IMR-90 (cell line): ENCODE results near the gene ADD1. TPM values are rescaled to one million over a fixed set of nuclear protein-coding genes. Genes with fewer than 3 reads are reported as not detected.

Experiments used
- ATAC-seq: fragments of 200-7000 bp; cut with Tn5 transposase; 2 replicates; pipeline ENCODE4 v1.9.1; 2020; ENCODE audit warnings: low read depth, mild to moderate bottlenecking, moderate library complexity
- BruUV-seq: library from RNA; stranded (reverse); fragments of 400-500 nt; replicated peaks from 2 replicates; lab custom pipeline; 2021; lab: Mats Ljungman, UMichigan
- CTCF ChIA-PET: fragments of 300-600 bp; formaldehyde crosslinking; extraction: SDS; loops from one replicate; lab custom pipeline; 2021; ENCODE audit warnings: antibody characterized with exemption; lab: Yijun Ruan, JAX
- POLR2A ChIA-PET: fragments of 300-600 bp; sonication (Branson Sonifier 250); formaldehyde crosslinking; loops from one replicate; lab custom pipeline; 2022; ENCODE audit warnings: antibody characterized with exemption; ENCODE audit not compliant: unreplicated experiment; lab: Charles Lee
- DNase-seq: peaks from one replicate; pipeline ENCODE4 v3.0.0; 2013
- H2AFZ ChIP-seq: replicated peaks from 2 replicates; pipeline ENCODE3; 2013; ENCODE audit warnings: low read length, mild to moderate bottlenecking; ENCODE audit not compliant: poor library complexity
- H2AK5ac ChIP-seq: 2 replicates; pipeline ENCODE4 v1.6.1; 2013; ENCODE audit warnings: low read depth, low read length, inconsistent platforms
- H2AK9ac ChIP-seq: replicated peaks from 2 replicates; pipeline ENCODE3; 2013; ENCODE audit warnings: mild to moderate bottlenecking, low read depth, low read length, moderate library complexity; ENCODE audit not compliant: poor library complexity
- H2BK120ac ChIP-seq: 2 replicates; pipeline ENCODE4 v1.6.1; 2013; ENCODE audit warnings: low read depth, low read length, inconsistent platforms
- H2BK15ac ChIP-seq: 3 replicates; pipeline ENCODE4 v1.6.1; 2013; ENCODE audit warnings: low read depth, low read length, inconsistent platforms
- H2BK20ac ChIP-seq: 2 replicates; pipeline ENCODE4 v1.6.1; 2013; ENCODE audit warnings: low read depth, mild to moderate bottlenecking, inconsistent platforms, low read length, moderate library complexity
- H2BK5ac ChIP-seq: 2 replicates; pipeline ENCODE4 v1.6.1; 2013; ENCODE audit warnings: mild to moderate bottlenecking, low read depth, low read length, inconsistent platforms; ENCODE audit not compliant: poor library complexity, severe bottlenecking
- H3K14ac ChIP-seq: replicated peaks from 2 replicates; pipeline ENCODE4 v1.6.1; 2013; ENCODE audit warnings: low read depth, low read length, inconsistent platforms
- H3K18ac ChIP-seq: 2 replicates; pipeline ENCODE4 v1.6.1; 2013; ENCODE audit warnings: low read depth, low read length, control low read depth
- H3K23ac ChIP-seq: 2 replicates; pipeline ENCODE4 v1.6.1; 2013; ENCODE audit warnings: low read depth, low read length, inconsistent platforms
- H3K27ac ChIP-seq: 2 replicates; pipeline ENCODE4 v1.5.1; 2013; ENCODE audit warnings: mild to moderate bottlenecking, control low read depth, low read length; ENCODE audit not compliant: insufficient read depth
- H3K27me3 ChIP-seq: 2 replicates; pipeline ENCODE4 v1.6.1; 2013; ENCODE audit warnings: low read length; ENCODE audit not compliant: control insufficient read depth, insufficient read depth
- H3K36me3 ChIP-seq: 2 replicates; pipeline ENCODE4 v1.6.1; 2013; ENCODE audit warnings: low read length, mixed read lengths; ENCODE audit not compliant: control insufficient read depth, insufficient read depth
- H3K4ac ChIP-seq: 2 replicates; pipeline ENCODE4 v1.6.1; 2013; ENCODE audit warnings: low read depth, low read length, inconsistent platforms
- H3K4me1 ChIP-seq: 2 replicates; pipeline ENCODE4 v1.6.1; 2013; ENCODE audit warnings: low read length, mixed read lengths; ENCODE audit not compliant: control insufficient read depth, insufficient read depth
- H3K4me2 ChIP-seq: 2 replicates; pipeline ENCODE4 v1.6.1; 2013; ENCODE audit warnings: low read depth, mild to moderate bottlenecking, control low read depth, low read length, moderate library complexity
- H3K4me3 ChIP-seq: 2 replicates; pipeline ENCODE4 v1.5.1; 2013; ENCODE audit warnings: low read depth, mild to moderate bottlenecking, control low read depth, low read length, moderate library complexity; ENCODE audit not compliant: insufficient read depth
- H3K56ac ChIP-seq: 2 replicates; pipeline ENCODE4 v1.6.1; 2013; ENCODE audit warnings: low read length, inconsistent platforms; ENCODE audit not compliant: insufficient read depth; ENCODE audit errors: extremely low read depth
- H3K79me1 ChIP-seq, 2 experiments: 2 replicates each; pipeline ENCODE4 v1.6.1; 2013; ENCODE audit warnings: low read length in 2 of 2, inconsistent platforms in 1 of 2, low read depth in 1 of 2
- H3K9ac ChIP-seq: 2 replicates; pipeline ENCODE4 v1.6.1; 2013; ENCODE audit warnings: low read depth, low read length, control low read depth
- H3K9me1 ChIP-seq: 2 replicates; pipeline ENCODE4 v1.6.1; 2013; ENCODE audit warnings: low read length, inconsistent platforms; ENCODE audit not compliant: insufficient read depth
- H3K9me3 ChIP-seq: 2 replicates; pipeline ENCODE4 v1.6.1; 2013; ENCODE audit warnings: low read length; ENCODE audit not compliant: control insufficient read depth, insufficient read depth
- H4K20me1 ChIP-seq: 2 replicates; pipeline ENCODE4 v1.6.1; 2013; ENCODE audit warnings: low read length, inconsistent platforms; ENCODE audit not compliant: insufficient read depth
- H4K5ac ChIP-seq: 2 replicates; pipeline ENCODE4 v1.6.1; 2013; ENCODE audit warnings: mild to moderate bottlenecking, low read depth, low read length, control low read depth
- H4K8ac ChIP-seq, 2 experiments: 2 replicates each; pipeline ENCODE4 v1.6.1; 2013; ENCODE audit warnings: low read depth in 2 of 2, low read length in 2 of 2, control low read depth in 1 of 2, inconsistent platforms in 1 of 2
- H4K91ac ChIP-seq: 2 replicates; pipeline ENCODE4 v1.6.1; 2013; ENCODE audit warnings: low read depth, low read length, inconsistent platforms; ENCODE audit not compliant: insufficient read depth
- CHD1 ChIP-seq: IDR thresholded peaks from 2 replicates; pipeline ENCODE4 v1.6.1; 2012; ENCODE audit warnings: low read depth, low read length, improper control_type of control experiment
- FOS ChIP-seq: fragments of 150-350 bp; IDR thresholded peaks from 2 replicates; pipeline ENCODE4 v1.6.1; 2016; ENCODE audit warnings: low read depth, low read length
- MAFK ChIP-seq: IDR thresholded peaks from 2 replicates; pipeline ENCODE4 v1.6.1; 2012; ENCODE audit warnings: low read depth, low read length, improper control_type of control experiment
- MAZ ChIP-seq: IDR thresholded peaks from 2 replicates; pipeline ENCODE4 v1.6.1; 2012; ENCODE audit warnings: low read depth, mild to moderate bottlenecking, low read length, improper control_type of control experiment, moderate library complexity, borderline replicate concordance
- MXI1 ChIP-seq: IDR thresholded peaks from 2 replicates; pipeline ENCODE4 v1.6.1; 2012; ENCODE audit warnings: low read depth, mild to moderate bottlenecking, low read length, moderate library complexity, borderline replicate concordance
- NFE2L2 ChIP-seq: fragments of 150-350 bp; IDR thresholded peaks from 2 replicates; pipeline ENCODE4 v1.6.1; 2016; ENCODE audit warnings: low read depth, mild to moderate bottlenecking, low read length
- USF2 ChIP-seq: fragments of 150-350 bp; IDR thresholded peaks from 2 replicates; pipeline ENCODE4 v1.6.1; 2017; ENCODE audit warnings: mild to moderate bottlenecking, antibody characterized with exemption, low read length, low read depth
- WGBS, 2 experiments: methylation state at CpG; one replicate each; pipeline versions ENCODE4 v1.1.5 to v1.1.7; 2013; ENCODE audit warnings: missing lambda C conversion rate in 2 of 2; ENCODE audit not compliant: insufficient read length in 1 of 2; ENCODE audit errors: extremely low coverage in 2 of 2; 5-methylcytosine and 5-hydroxymethylcytosine counted together
- dilution Hi-C: fragments of 300-500 bp; cut with HindIII; formaldehyde crosslinking; loops from one replicate; pipeline ENCODE4 v1.14.3; 2018; ENCODE audit warnings: low sequenced_read_pairs; ENCODE audit not compliant: unreplicated experiment
- in situ Hi-C: fragments of 300-500 bp; cut with MboI; formaldehyde crosslinking; loops from 3 replicates; pipeline ENCODE4 v1.14.3; 2019; ENCODE audit warnings: low sequenced_read_pairs, inconsistent platforms, mixed read lengths
- intact Hi-C: fragments of 100-400 bp; cut with micrococcal nuclease; formaldehyde crosslinking; loops from 2 replicates; pipeline ENCODE4 v1.10.0; 2022
- polyA plus RNA-seq, 3 experiments: library from polyadenylated mRNA; depleted of rRNA; stranded (reverse); fragments of >200 nt; gene quantifications; 2 replicates each; pipeline ENCODE4 v1.2.3, GENCODE V29; 2012; ENCODE audit warnings: low replicate concordance in 1 of 3
- total RNA-seq: library from RNA; depleted of rRNA; stranded (reverse); fragments of >200 nt; gene quantifications from 2 replicates; pipeline ENCODE4 v1.2.3, GENCODE V29; 2012

ADD1 gene
- total and polyA plus RNA-seq, 2 of the 4 experiments (the other 2 are of a cell fraction) = 122 to 215 TPM

DNA sequence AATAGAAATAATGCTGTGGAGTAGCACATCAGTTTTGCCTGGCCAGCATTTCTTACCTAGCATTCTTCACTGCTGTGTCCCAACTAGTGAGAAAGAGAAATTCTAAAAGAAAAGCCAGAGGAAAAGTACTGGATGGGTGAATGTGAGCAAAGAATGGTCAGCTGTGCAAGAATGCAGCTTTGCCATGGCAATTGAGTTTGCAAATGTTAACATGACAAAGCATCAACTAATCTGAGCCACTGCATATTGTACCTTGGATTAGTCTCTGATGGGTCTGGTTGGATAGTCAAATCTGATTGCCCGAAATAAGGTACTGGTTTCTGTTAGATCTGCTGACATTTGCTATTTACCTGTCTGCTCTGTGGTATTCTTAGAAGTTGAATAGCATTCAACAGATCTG is 38.7 kb downstream of the ADD1 start:
- POLR2A ChIA-PET = no interaction called here
- H4K8ac ChIP-seq = peak overlapping the region in 1 of 2 experiments; percentile 57; a peak in 1 of 4 replicates
- dilution Hi-C loops (no loop called here), intact Hi-C loops (loop anchor here (5.0 kb wide), 1 partner anchor 40 kb away; the partner anchor contains the start of gene ADD1), in situ Hi-C loops (no loop called here)
- peaks cover 23% of the 10 kb centered on the region; the same call in 1 of the 2 replicates for H4K20me1 ChIP-seq
- no peak overlapping the region for H2AK5ac ChIP-seq
- ATAC-seq (peak; percentile 30), DNase-seq (peak; percentile 40)
- peak overlapping the region; percentile 7; the same call in 1 of the 3 replicates for H2BK15ac ChIP-seq
- peaks cover 18% of the 10 kb centered on the region for H3K9me1 ChIP-seq
- no peak overlapping the region for H2AFZ ChIP-seq
- peaks cover 53 to 68% of the 10 kb centered on the region in 2 experiments for H3K79me1 ChIP-seq
- peak overlapping the region; percentile 57; the same call in 1 of the 2 replicates for H3K4ac ChIP-seq
- no peak overlapping the region for H3K4me3 ChIP-seq
- peak overlapping the region; percentile 46; the same call in 1 of the 2 replicates for H3K4me2 ChIP-seq
- TF ChIP-seq NFE2L2 (no peak), MXI1 (no peak), MAFK (peak; percentile 32; the same call in 1 of the 2 replicates), MAZ (no peak), FOS (no peak), USF2 (no peak), CHD1 (no peak)
- WGBS, 2 experiments = no CpG with 5 or more reads among the region's 1 CpG
- H2BK20ac ChIP-seq = peak overlapping the region; percentile 65
- peak overlapping the region; percentile 58 for H4K91ac ChIP-seq
- peaks cover 28% of the 10 kb centered on the region for H3K36me3 ChIP-seq
- CTCF ChIA-PET = interaction anchor here (1.1 kb wide), 1 partner anchor 8 kb away, joined by 3 read pairs; no protein-coding TSS in a partner anchor
- H3K9me3 ChIP-seq = no peaks in the 10 kb centered on the region
- peaks cover 4% of the 10 kb centered on the region for H3K4me1 ChIP-seq
- no peaks in the 10 kb centered on the region for H3K27me3 ChIP-seq
- no peak overlapping the region; the same call in 1 of the 2 replicates for H3K18ac ChIP-seq
- no TSS peak for BruUV-seq
- no peak overlapping the region for H2AK9ac ChIP-seq
- peak overlapping the region; percentile 81 for H2BK120ac ChIP-seq
- H4K5ac ChIP-seq = no peak overlapping the region
- H2BK5ac ChIP-seq = peak overlapping the region; percentile 96
- peak overlapping the region; percentile 73; the same call in 1 of the 2 replicates for H3K56ac ChIP-seq
- H3K9ac ChIP-seq = no peak overlapping the region; the same call in 1 of the 2 replicates
- peak overlapping the region; percentile 61 for H3K23ac ChIP-seq
- H3K14ac ChIP-seq = peak overlapping the region; percentile 53
- no peak overlapping the region for H3K27ac ChIP-seq
